Measurements from ENCODE around the gene GREB1L. TPM values are rescaled to one million over a fixed set of nuclear protein-coding genes. Genes with fewer than 3 reads are reported as not detected.
"Not testable (repeated sequence)": the region's sequence is repeated elsewhere in the genome, so short reads cannot be mapped to it uniquely, and the experiment has no call there.

The GREB1L gene
- total and polyA plus RNA-seq, 2 of the 13 experiments (the other 11 are each of a cell fraction or from before 2014, with no cell fraction given) = 0.17 to 0.66 TPM

- TF ChIP-seq LRRFIP1 (CRISPR knock-in tag; conservative IDR thresholded peaks at IDR 0.05) = no peak
Measured at GRCh38 chr18:21313576-21313975, 71.5 kb downstream of the GREB1L start (continued).

- Histone ChIP-seq H3K79me2 (ENCODE audit: insufficient read depth, low read length) (no peaks in the 10 kb centered on the region), H2AFZ (ENCODE audit: low read length) (no peak overlapping the region), H3K9ac (ENCODE audit: insufficient read depth, low read depth, low read length) (no peak overlapping the region), H3K4me3 (replicated peaks in 1 of 3; ENCODE audit: insufficient read depth in 1 of 3, low read depth in 2 of 3, low read length in 3 of 3) (no peak overlapping the region), H3K4me1 (ENCODE audit: insufficient read depth, low read length) (no peaks in the 10 kb centered on the region), H3K4me2 (ENCODE audit: low read depth, low read length) (no peak overlapping the region), H3K9me3 (ENCODE audit: low read length) (no peaks in the 10 kb centered on the region), H4K20me1 (ENCODE audit: insufficient read depth, low read length) (no peaks in the 10 kb centered on the region), H3K36me3 (replicated peaks in 1 of 2; ENCODE audit: control insufficient read depth in 1 of 2, insufficient read depth in 2 of 2, low read length in 2 of 2) (no peaks in the 10 kb centered on the region), H3K27me3 (ENCODE audit: control insufficient read depth in 1 of 2, insufficient read depth in 2 of 2, low read length in 2 of 2) (no peaks in the 10 kb centered on the region), H3K27ac (ENCODE audit: extremely low read length, insufficient read depth, low read length) (no peak overlapping the region)
- POLR2A ChIA-PET = no interaction called here
- ATAC-seq (no peak), DNase-seq (ENCODE audit: low spot score) (no peak), FAIRE-seq (no peak)
- intact Hi-C loops (cut with micrococcal nuclease; ENCODE audit: unreplicated experiment) (no loop called here), in situ Hi-C loops (cut with HindIII; ENCODE audit: extremely low pct_ligation_motif_present, low pct_unique_long_range_greater_than_20kb) (no loop called here)
- CTCF ChIA-PET (ENCODE audit: low intra/inter-chr PET ratio, low total read pairs) = no interaction called here
- no TSS peak for BruUV-seq (replicated peaks)
- TF ChIP-seq ISX (CRISPR knock-in tag; conservative IDR thresholded peaks at IDR 0.05) = no peak
- TF ChIP-seq ZNF816 (CRISPR knock-in tag; IDR thresholded peaks at IDR 0.05; ENCODE audit: borderline replicate concordance) = no peak
Measured at GRCh38 chr18:21314724-21315123, 72.7 kb downstream of the GREB1L start.

GRCh38 chr18:21315126-21315525 lies 73.1 kb downstream of the GREB1L start:
- FAIRE-seq; intact Hi-C loops (cut with micrococcal nuclease; ENCODE audit: unreplicated experiment); H2AFZ ChIP-seq (ENCODE audit: low read length); H3K27me3 ChIP-seq (ENCODE audit: control insufficient read depth in 1 of 2, insufficient read depth in 2 of 2, low read length in 2 of 2); H3K4me3 ChIP-seq (replicated peaks in 1 of 3; ENCODE audit: insufficient read depth in 1 of 3, low read depth in 2 of 3, low read length in 3 of 3); H3K9ac ChIP-seq (ENCODE audit: insufficient read depth, low read depth, low read length); H3K4me2 ChIP-seq (ENCODE audit: low read depth, low read length); H3K36me3 ChIP-seq (replicated peaks in 1 of 2; ENCODE audit: control insufficient read depth in 1 of 2, insufficient read depth in 2 of 2, low read length in 2 of 2); H3K27ac ChIP-seq (ENCODE audit: extremely low read length, insufficient read depth, low read length); ATAC-seq; CTCF ChIA-PET (ENCODE audit: low intra/inter-chr PET ratio, low total read pairs); H3K9me3 ChIP-seq (ENCODE audit: low read length); H3K79me2 ChIP-seq (ENCODE audit: insufficient read depth, low read length); DNase-seq (ENCODE audit: low spot score); POLR2A ChIA-PET; H4K20me1 ChIP-seq (ENCODE audit: insufficient read depth, low read length); H3K4me1 ChIP-seq (ENCODE audit: insufficient read depth, low read length); BruUV-seq (replicated peaks); in situ Hi-C loops (cut with HindIII; ENCODE audit: extremely low pct_ligation_motif_present, low pct_unique_long_range_greater_than_20kb): not testable (repeated sequence)
- WGBS (ENCODE audit: low lambda C conversion rate) = 66% methylated on average over 5 of the region's 5 CpGs

Data from HepG2 (cell line).